ENCODE results near the gene DESI2. TPM values are rescaled to one million over a fixed set of nuclear protein-coding genes. Genes with fewer than 3 reads are reported as not detected.

Gene DESI2
- total RNA-seq, 1 donor from 2014 or later, result 24.2 TPM

DNA sequence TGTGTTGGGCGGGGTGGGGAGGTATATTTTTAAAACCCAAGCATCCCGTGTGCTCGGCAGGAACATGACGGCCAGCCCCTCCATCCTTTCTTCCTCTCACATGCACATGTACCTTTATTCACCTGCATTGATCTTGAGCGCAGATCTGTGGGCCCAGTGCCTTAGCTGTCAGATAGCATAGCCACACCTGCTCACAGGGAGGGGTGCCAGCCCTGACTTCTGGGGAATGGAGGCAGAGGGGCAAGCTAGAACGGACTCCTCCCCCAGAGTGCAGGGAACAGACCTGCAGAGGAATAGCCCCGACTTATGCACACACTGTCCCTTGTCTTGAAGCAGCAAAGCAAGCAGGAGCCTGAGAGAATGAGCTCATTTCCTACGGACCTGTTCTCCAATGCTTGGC, 56.1 kb downstream of the DESI2 start:
- H3K27ac ChIP-seq, result no peak overlapping the region
- no peak for TF ChIP-seq CTCF (IDR thresholded peaks at IDR 0.05)
- intact Hi-C loops (cut with DNase I), result no loop called here
- H3K27me3 ChIP-seq, result no peaks in the 10 kb centered on the region
- DNase-seq (ENCODE audit: low spot score in 2 of 2), result no peak
- peaks cover 12 to 17% of the 10 kb centered on the region in 2 donors for H3K36me3 ChIP-seq
- H3K9me3 ChIP-seq, result no peaks in the 10 kb centered on the region
- no peaks in the 10 kb centered on the region for H3K4me1 ChIP-seq
- H3K4me3 ChIP-seq, result no peak overlapping the region

DNA sequence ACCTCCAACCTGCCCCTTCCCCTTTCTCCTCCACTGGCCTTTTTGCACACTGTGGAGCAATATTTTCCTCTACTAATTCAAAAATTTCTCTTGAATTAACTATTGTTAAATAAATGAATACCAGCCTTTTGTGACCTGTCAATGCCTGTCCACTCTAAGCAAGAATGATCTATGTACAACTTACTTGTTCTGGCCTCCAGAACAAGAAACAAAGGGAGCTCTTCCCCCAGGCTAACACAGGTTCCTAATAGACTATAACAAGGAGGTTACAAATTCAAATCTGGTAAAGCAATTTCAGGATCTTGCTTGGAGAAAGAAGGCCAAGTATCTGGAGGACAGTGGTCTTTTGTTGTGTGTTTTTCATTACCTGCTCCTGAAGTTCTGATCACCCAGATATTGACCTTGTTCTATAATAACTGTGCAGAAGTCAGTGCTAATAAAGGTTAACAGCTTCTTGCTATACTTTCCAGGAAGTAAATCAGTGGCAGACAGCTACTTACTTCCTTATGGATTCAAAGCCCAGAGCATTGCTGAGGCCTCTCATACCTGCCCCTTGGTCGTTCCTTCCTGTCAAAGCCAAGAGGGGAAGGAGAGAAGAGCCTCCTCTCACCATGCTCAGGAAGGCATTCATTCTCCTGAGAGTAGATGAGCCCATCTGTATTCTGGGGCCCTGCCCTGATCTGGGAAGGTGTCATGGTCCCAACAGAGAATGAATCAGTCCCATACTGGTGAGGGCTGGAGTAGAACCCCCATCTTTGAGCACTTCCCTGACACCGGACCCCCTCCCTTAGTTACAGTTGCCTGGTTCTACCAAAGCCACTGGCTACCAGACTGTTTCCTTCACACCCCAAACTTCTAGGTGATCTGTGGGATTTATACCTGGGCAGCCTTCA, 56.8 kb downstream of the DESI2 start:
- H3K4me3 ChIP-seq, result no peak overlapping the region
- H3K27me3 ChIP-seq, result no peaks in the 10 kb centered on the region
- no peak overlapping the region for H3K27ac ChIP-seq
- peaks cover 12 to 17% of the 10 kb centered on the region in 2 donors for H3K36me3 ChIP-seq
- DNase-seq (ENCODE audit: low spot score in 2 of 2), result no peak
- H3K4me1 ChIP-seq, result no peaks in the 10 kb centered on the region
- intact Hi-C loops (cut with DNase I), result no loop called here
- H3K9me3 ChIP-seq, result no peaks in the 10 kb centered on the region
- no peak for TF ChIP-seq CTCF (IDR thresholded peaks at IDR 0.05)

- H3K36me3 ChIP-seq, result peaks cover 7 to 9% of the 10 kb centered on the region in 2 donors
- no peak for TF ChIP-seq CTCF (IDR thresholded peaks at IDR 0.05)
- H3K4me3 ChIP-seq, result no peak overlapping the region
- no peaks in the 10 kb centered on the region for H3K4me1 ChIP-seq
- intact Hi-C loops (cut with DNase I), result no loop called here
- DNase-seq (ENCODE audit: low spot score in 2 of 2), result no peak
- H3K27ac ChIP-seq, result no peak overlapping the region
- no peaks in the 10 kb centered on the region for H3K9me3 ChIP-seq
- no peaks in the 10 kb centered on the region for H3K27me3 ChIP-seq
These were observed 57.6 kb downstream of the DESI2 start for GRCh38 chr1:244710474-244711062.

GRCh38 chr1:244712669-244713068, 59.7 kb downstream of the DESI2 start:
- Histone ChIP-seq H3K4me3 (no peak overlapping the region), H3K9me3 (no peaks in the 10 kb centered on the region), H3K36me3 (no peaks in the 10 kb centered on the region)

GRCh38 chr1:244713332-244713731, 60.4 kb downstream of the DESI2 start:
- Histone ChIP-seq H3K4me3 (no peak overlapping the region), H3K36me3 (no peaks in the 10 kb centered on the region), H3K9me3 (no peaks in the 10 kb centered on the region), H3K27ac (no peak overlapping the region), H3K27me3 (no peaks in the 10 kb centered on the region), H3K4me1 (no peaks in the 10 kb centered on the region)
- TF ChIP-seq CTCF (IDR thresholded peaks at IDR 0.05), result no peak
- DNase-seq (ENCODE audit: low spot score in 2 of 2), result no peak
- intact Hi-C loops (cut with DNase I), result no loop called here

More at GRCh38 chr1:244712669-244713068, 59.7 kb downstream of the DESI2 start:
- intact Hi-C loops (cut with DNase I), result no loop called here
- no peak for TF ChIP-seq CTCF (IDR thresholded peaks at IDR 0.05)
- Histone ChIP-seq H3K27ac (no peak overlapping the region), H3K27me3 (no peaks in the 10 kb centered on the region), H3K4me1 (no peaks in the 10 kb centered on the region)
- no peak for DNase-seq (ENCODE audit: low spot score in 2 of 2)

Measured in ascending aorta (tissue), 2 donors.